HCT116 (cell line): Measurements from ENCODE around the gene HAGH. TPM values are rescaled to one million over a fixed set of nuclear protein-coding genes. Genes with fewer than 3 reads are reported as not detected.

Source experiments
- ATAC-seq: fragments of 200-7000 bp; cut with Tn5 transposase; 2 replicates; pipeline ENCODE4 v1.9.1; 2020; ENCODE audit warnings: mild to moderate bottlenecking, moderate library complexity
- BruUV-seq: library from RNA; stranded (reverse); fragments of 400-500 nt; replicated peaks from 2 replicates; lab custom pipeline; 2021; lab: Mats Ljungman, UMichigan
- CTCF ChIA-PET: fragments of 300-600 bp; sonication (Branson Sonifier 250); formaldehyde crosslinking; loops from one replicate; lab custom pipeline; 2021; ENCODE audit warnings: antibody characterized with exemption; lab: Charles Lee
- POLR2A ChIA-PET: fragments of 300-600, 350-600 bp; sonication (Branson Sonifier 250); formaldehyde crosslinking; loops from one replicate; lab custom pipeline; 2021; ENCODE audit warnings: antibody characterized with exemption; lab: Charles Lee
- RAD21 ChIA-PET, 2 experiments: fragments of 300-600 bp; sonication (Branson Sonifier 250); formaldehyde crosslinking; loops; one replicate each; lab custom pipeline; 2023; ENCODE audit warnings: low total read pairs in 2 of 2; ENCODE audit not compliant: uncharacterized antibody in 2 of 2, unreplicated experiment in 2 of 2, low non-redundant PET in 1 of 2; lab: Charles Lee
- DNase-seq: peaks from one replicate; pipeline ENCODE4 v3.0.0-alpha.2; 2010; ENCODE audit warnings: low read depth, low spot score
- H2AFZ ChIP-seq: fragments of 200-600 bp; shearing (Covaris generic), sonication (generic); 2 replicates; pipeline ENCODE4 v1.6.1; 2017; ENCODE audit warnings: low read depth, mixed run types, mixed read lengths, antibody characterized with exemption, low read length; ENCODE audit not compliant: poor library complexity, severe bottlenecking
- H3K27ac ChIP-seq: 2 replicates; pipeline ENCODE4 v1.5.1; 2012; ENCODE audit warnings: low read depth, low read length
- H3K27me3 ChIP-seq: fragments of 200-600 bp; sonication (generic); 2 replicates; pipeline ENCODE4 v1.6.1; 2016; ENCODE audit warnings: mixed run types, low read length, mixed read lengths; ENCODE audit not compliant: insufficient read depth
- H3K36me3 ChIP-seq, 2 experiments: fragments of 200-500 bp in 1 of 2; fragments of 200-600 bp in 1 of 2; sonication (Bioruptor generic) in 1 of 2; sonication (generic) in 1 of 2; 2 replicates each; pipeline versions ENCODE4 v1.5.1 to v1.6.1; 2014 to 2016; ENCODE audit warnings: low read length in 2 of 2, inconsistent platforms in 1 of 2, mixed read lengths in 1 of 2, mixed run types in 1 of 2; ENCODE audit not compliant: insufficient read depth in 2 of 2, control insufficient read depth in 1 of 2
- H3K4me1 ChIP-seq, 2 experiments: fragments of 200-600 bp in 1 of 2; sonication (generic) in 1 of 2; 2 replicates each; pipeline versions ENCODE4 v1.5.1 to v1.6.1; 2012 to 2017; ENCODE audit warnings: low read length in 2 of 2, inconsistent platforms in 1 of 2, mild to moderate bottlenecking in 1 of 2, mixed read lengths in 1 of 2, mixed run types in 1 of 2, moderate library complexity in 1 of 2; ENCODE audit not compliant: insufficient read depth in 2 of 2, control insufficient read depth in 1 of 2
- H3K4me2 ChIP-seq: fragments of 200-600 bp; sonication (generic); 2 replicates; pipeline ENCODE4 v1.6.1; 2017; ENCODE audit warnings: mixed run types, low read length, mixed read lengths
- H3K4me3 ChIP-seq, 2 experiments: fragments of 200-600 bp in 1 of 2; sonication (generic) in 1 of 2; replicated peaks in 1 of 2; 2 replicates each; pipeline ENCODE4 v1.5.1; 2011 to 2016; ENCODE audit warnings: low read length in 2 of 2, control low read depth in 1 of 2, low read depth in 1 of 2, mild to moderate bottlenecking in 1 of 2, mixed read lengths in 1 of 2, mixed run types in 1 of 2
- H3K79me2 ChIP-seq: fragments of 200-600 bp; sonication (generic); 2 replicates; pipeline ENCODE4 v1.6.1; 2017; ENCODE audit warnings: mild to moderate bottlenecking, mixed run types, low read length, moderate library complexity, mixed read lengths; ENCODE audit not compliant: insufficient read depth
- H3K9ac ChIP-seq: fragments of 200-600 bp; sonication (generic); 2 replicates; pipeline ENCODE4 v1.6.1; 2016; ENCODE audit warnings: low read length, mixed read lengths
- H3K9me2 ChIP-seq: fragments of 200-600 bp; sonication (generic), shearing (Covaris generic); 2 replicates; pipeline ENCODE4 v1.6.1; 2017; ENCODE audit warnings: mixed run types, mild to moderate bottlenecking, moderate library complexity; ENCODE audit not compliant: insufficient read depth
- H3K9me3 ChIP-seq, 2 experiments: fragments of 200-500 bp in 1 of 2; fragments of 200-600 bp in 1 of 2; sonication (Bioruptor generic) in 1 of 2; sonication (generic) in 1 of 2; 2 replicates each; pipeline ENCODE4 v1.6.1; 2014 to 2017; ENCODE audit warnings: low read length in 2 of 2, mixed read lengths in 2 of 2, inconsistent platforms in 1 of 2, low read depth in 1 of 2, mild to moderate bottlenecking in 1 of 2, mixed run types in 1 of 2, moderate library complexity in 1 of 2; ENCODE audit not compliant: control insufficient read depth in 1 of 2, insufficient read depth in 1 of 2
- H4K20me1 ChIP-seq: fragments of 200-600 bp; sonication (generic), shearing (Covaris generic); 2 replicates; pipeline ENCODE4 v1.6.1; 2017; ENCODE audit warnings: mixed run types, mild to moderate bottlenecking, moderate library complexity; ENCODE audit not compliant: insufficient read depth
- CBX3 ChIP-seq: IDR thresholded peaks from 2 replicates; pipeline ENCODE4 v1.6.1; 2012; ENCODE audit warnings: low read depth
- EZH2phosphoT487 ChIP-seq: fragments of 200-600 bp; IDR thresholded peaks from 2 replicates; pipeline ENCODE4 v1.6.1; 2018; ENCODE audit warnings: antibody characterized with exemption, borderline replicate concordance
- FOSL1 ChIP-seq: IDR thresholded peaks from 2 replicates; pipeline ENCODE4 v1.6.1; 2012; ENCODE audit warnings: low read depth
- JUND ChIP-seq: IDR thresholded peaks from 2 replicates; pipeline ENCODE4 v1.6.1; 2012
- MAX ChIP-seq: IDR thresholded peaks from 2 replicates; pipeline ENCODE4 v1.6.1; 2012
- POLR2A ChIP-seq: IDR thresholded peaks from 2 replicates; pipeline ENCODE4 v1.7.0; 2011; ENCODE audit warnings: borderline replicate concordance; ENCODE audit not compliant: insufficient read depth, insufficient read length; ENCODE audit errors: extremely low read depth
- POLR2AphosphoS5 ChIP-seq: IDR thresholded peaks from 2 replicates; pipeline ENCODE4 v1.6.1; 2011; ENCODE audit warnings: mild to moderate bottlenecking, low read depth, low read length, moderate library complexity
- RAD21 ChIP-seq: IDR thresholded peaks from 2 replicates; pipeline ENCODE4 v1.6.1; 2012; ENCODE audit warnings: low read depth, mild to moderate bottlenecking
- REST ChIP-seq: IDR thresholded peaks from 2 replicates; pipeline ENCODE4 v1.6.1; 2012; ENCODE audit warnings: low read depth
- SIN3A ChIP-seq: IDR thresholded peaks from 2 replicates; pipeline ENCODE4 v1.6.1; 2012; ENCODE audit warnings: low read depth
- SP1 ChIP-seq: IDR thresholded peaks from 2 replicates; pipeline ENCODE4 v1.6.1; 2012; ENCODE audit warnings: low read depth
- SRF ChIP-seq: IDR thresholded peaks from 2 replicates; pipeline ENCODE4 v1.6.1; 2012; ENCODE audit warnings: low read depth
- TCF7L2 ChIP-seq: IDR thresholded peaks from 2 replicates; pipeline ENCODE4 v1.7.0; 2011; ENCODE audit warnings: borderline replicate concordance, inconsistent platforms; ENCODE audit not compliant: insufficient read depth, insufficient read length; ENCODE audit errors: extremely low read depth
- ZBTB33 ChIP-seq: IDR thresholded peaks from 2 replicates; pipeline ENCODE4 v1.6.1; 2011; ENCODE audit warnings: mild to moderate bottlenecking, low read length, moderate library complexity; ENCODE audit not compliant: insufficient replicate concordance; ENCODE audit errors: extremely low read depth
- ZFX ChIP-seq: fragments of 450-650 bp; IDR thresholded peaks from 2 replicates; pipeline ENCODE4 v1.6.1; 2017
- ZNF274 ChIP-seq: fragments of 200-500 bp; sonication (Bioruptor generic); IDR thresholded peaks from 2 replicates; pipeline ENCODE4 v1.6.1; 2014; ENCODE audit warnings: mild to moderate bottlenecking, low read depth, low read length, inconsistent platforms
- intact Hi-C: fragments of 100-400 bp; cut with micrococcal nuclease; formaldehyde crosslinking; loops from 2 replicates; pipeline ENCODE4 v1.10.0; 2022
- total RNA-seq: library from RNA; stranded (reverse); gene quantifications from one replicate; pipeline ENCODE4 v1.2.1, GENCODE V29; 2021; ENCODE audit not compliant: unreplicated experiment

HAGH gene
- total RNA-seq, 1 experiment from 2014 or later, result 39.1 TPM

GRCh38 chr16:1774448-1774780, 52.2 kb downstream of the HAGH start:
- no TSS peak for BruUV-seq
- Histone ChIP-seq H3K9me3 (no peaks in the 10 kb centered on the region), H3K36me3 (peaks cover 0 to 8% of the 10 kb centered on the region in 2 experiments; a peak in 3 of 4 replicates), H3K9me2 (no peaks in the 10 kb centered on the region), H3K4me2 (peak overlapping the region; percentile 100), H3K4me1 (peaks cover 13 to 25% of the 10 kb centered on the region in 2 experiments), H4K20me1 (peaks cover 5% of the 10 kb centered on the region; the same call in 1 of the 2 replicates), H3K79me2 (peaks cover 52% of the 10 kb centered on the region), H3K4me3 (peak overlapping the region; percentile 88 to 97)
- CTCF ChIA-PET, result interaction anchor here (1.3 to 1.7 kb wide), 2 partner anchors 8 to 68 kb away, joined by 3 to 9 read pairs; partner anchors contain the start of genes MAPK8IP3, NUBP2 and SPSB3
- ATAC-seq, result no peak
- intact Hi-C loops, result no loop called here
- no peak for TF ChIP-seq EZH2phosphoT487
- no peak for TF ChIP-seq ZFX
- TF ChIP-seq POLR2A, result no peak
- TF ChIP-seq FOSL1, result no peak
- TF ChIP-seq POLR2AphosphoS5, result no peak
- no peak for TF ChIP-seq SP1
- TF ChIP-seq CBX3, result no peak
- TF ChIP-seq RAD21, result no peak
- TF ChIP-seq SRF, result no peak
- no peak for TF ChIP-seq JUND
- TF ChIP-seq REST, result no peak
- no peak for TF ChIP-seq SIN3A
- no peak for TF ChIP-seq ZBTB33
- TF ChIP-seq TCF7L2, result no peak
- TF ChIP-seq MAX, result no peak
- TF ChIP-seq ZNF274, result no peak
- TF ChIP-seq, all 23 proteins: peak for 0
- ChIA-PET POLR2A (no interaction called here), RAD21 (no interaction called here)
- H3K27me3 ChIP-seq, result no peaks in the 10 kb centered on the region
- H3K9ac ChIP-seq, result peak overlapping the region; percentile 93
- no peak for DNase-seq
- H2AFZ ChIP-seq, result no peak overlapping the region
- peak overlapping the region; percentile 95 for H3K27ac ChIP-seq
